ENCODE results near the gene IGFLR1.

The IGFLR1 gene

DNA sequence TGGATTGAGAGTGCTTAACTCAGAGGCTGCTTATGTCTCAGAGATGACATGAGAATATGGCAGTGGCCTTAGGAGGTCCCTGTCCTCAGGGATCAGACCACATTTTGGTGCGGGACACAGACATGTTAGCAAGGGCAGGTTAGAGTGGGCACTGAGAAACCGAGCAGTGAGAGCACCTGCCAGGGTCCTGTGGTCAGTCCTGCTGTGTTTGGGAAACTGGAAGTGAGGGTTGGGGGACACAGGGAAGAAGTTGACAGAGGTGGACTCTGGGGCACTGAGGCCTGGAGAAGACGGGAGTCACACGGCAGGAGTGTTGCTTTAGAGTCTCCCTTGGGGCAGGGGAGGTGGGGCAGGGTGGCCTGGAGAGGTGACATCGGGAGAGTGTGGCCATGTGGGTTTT, 7.4 kb downstream of the IGFLR1 start:
- Histone ChIP-seq H3K4me1 (peaks cover 20 to 47% (median 31%) of the 10 kb centered on the region in 10 experiments), H3K9ac (peak overlapping the region in 3 of 11 experiments; percentile 13 to 27 (median 27); a peak in 3 of 22 replicates), H3K27ac (no peak overlapping the region), H3K4me2 (no peak overlapping the region), H3K4me3 (no peak overlapping the region), H3K27me3 (no peaks in the 10 kb centered on the region), H3K36me3 (peaks cover 87 to 98% (median 97%) of the 10 kb centered on the region in 11 experiments), H3K9me3 (replicated peaks in 1 of 11) (no peaks in the 10 kb centered on the region), H4K20me1 (peaks cover 52 to 98% (median 94%) of the 10 kb centered on the region in 11 experiments)
- no peak for TF ChIP-seq Cebpa-rat (IDR thresholded peaks at IDR 0.05)

DNA sequence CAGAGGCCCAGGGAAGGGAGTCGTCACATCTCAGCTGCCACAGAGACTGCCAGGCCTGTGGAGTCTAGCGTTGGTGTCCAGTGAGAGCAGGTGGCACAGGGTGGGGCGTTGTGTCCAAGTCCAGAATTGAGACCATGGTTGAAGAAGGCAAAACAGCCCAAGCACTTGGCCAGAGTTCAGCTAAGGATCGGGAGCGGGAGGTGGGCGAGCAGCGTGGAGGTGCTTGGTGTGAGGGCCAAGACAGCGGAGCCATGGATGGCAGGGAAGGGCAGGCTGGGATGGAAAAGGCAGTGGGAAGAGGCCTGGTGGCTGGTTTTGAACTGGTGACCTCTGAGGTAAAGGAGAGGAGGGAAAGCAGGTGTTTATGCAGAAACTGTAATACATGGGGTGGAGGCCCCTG, 8.0 kb downstream of the IGFLR1 start:
- H3K9ac ChIP-seq, result peak overlapping the region in 6 of 11 experiments; percentile 4 to 33 (median 26); a peak in 6 of 22 replicates
- no peaks in the 10 kb centered on the region for H3K9me3 ChIP-seq (replicated peaks in 1 of 11)
- H3K4me2 ChIP-seq, result no peak overlapping the region
- H3K4me3 ChIP-seq, result no peak overlapping the region
- peaks cover 14 to 41% (median 25%) of the 10 kb centered on the region in 10 experiments for H3K4me1 ChIP-seq
- H4K20me1 ChIP-seq, result peaks cover 52 to 98% (median 94%) of the 10 kb centered on the region in 11 experiments
- no peak overlapping the region for H3K27ac ChIP-seq
- no peaks in the 10 kb centered on the region for H3K27me3 ChIP-seq
- peaks cover 93 to 99% (median 98%) of the 10 kb centered on the region in 11 experiments for H3K36me3 ChIP-seq
- TF ChIP-seq Cebpa-rat (IDR thresholded peaks at IDR 0.05), result no peak

DNA sequence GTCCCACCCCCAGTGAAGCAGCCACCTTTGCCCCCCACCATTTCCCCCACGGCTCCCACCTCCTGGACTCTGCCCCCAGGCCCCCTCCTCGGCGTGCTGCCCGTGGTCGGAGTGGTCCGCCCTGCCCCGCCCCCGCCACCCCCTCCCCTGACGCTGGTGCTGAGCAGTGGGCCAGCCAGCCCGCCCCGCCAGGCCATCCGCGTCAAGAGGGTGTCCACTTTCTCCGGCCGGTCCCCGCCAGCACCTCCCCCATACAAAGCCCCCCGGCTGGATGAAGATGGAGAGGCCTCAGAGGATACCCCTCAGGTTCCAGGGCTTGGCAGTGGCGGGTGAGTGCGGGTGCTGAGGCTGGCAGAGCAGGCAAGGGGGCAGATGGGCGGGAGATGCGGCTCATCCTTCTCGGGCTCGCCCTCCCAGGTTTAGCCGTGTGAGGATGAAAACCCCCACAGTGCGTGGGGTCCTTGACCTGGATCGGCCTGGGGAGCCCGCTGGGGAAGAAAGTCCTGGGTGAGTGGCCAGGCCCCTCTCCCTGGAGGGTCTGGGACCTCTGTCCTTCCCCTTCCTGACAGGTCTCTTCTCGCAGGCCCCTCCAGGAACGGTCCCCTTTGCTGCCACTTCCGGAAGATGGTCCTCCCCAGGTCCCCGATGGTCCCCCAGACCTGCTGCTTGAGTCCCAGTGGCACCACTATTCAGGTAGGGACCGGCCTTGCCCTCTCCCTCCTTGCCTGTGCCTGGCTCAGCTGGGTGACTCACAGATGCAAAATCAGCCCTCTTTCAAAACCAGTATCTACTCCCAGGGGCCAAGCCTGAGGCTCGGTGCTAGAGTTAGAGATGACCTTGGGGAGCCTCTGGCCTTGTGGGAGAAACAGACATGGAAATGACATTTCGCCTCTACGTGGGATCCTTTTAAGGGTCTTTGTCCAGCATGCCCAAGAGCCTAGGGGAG, 8.8 kb downstream of the IGFLR1 start:
- Histone ChIP-seq H3K4me2 (no peak overlapping the region), H3K9me3 (replicated peaks in 1 of 11) (no peaks in the 10 kb centered on the region), H3K9ac (peak overlapping the region in 7 of 11 experiments; percentile 4 to 33 (median 22); a peak in 6 of 22 replicates), H3K4me3 (no peak overlapping the region), H3K27ac (peak overlapping the region in 2 of 11 experiments; percentile 1 to 20; a peak in 1 of 22 replicates), H4K20me1 (peaks cover 48 to 98% (median 94%) of the 10 kb centered on the region in 11 experiments), H3K27me3 (no peaks in the 10 kb centered on the region), H3K36me3 (peaks cover 96 to 99% (median 98%) of the 10 kb centered on the region in 11 experiments), H3K4me1 (peaks cover 9 to 35% (median 22%) of the 10 kb centered on the region in 10 experiments; a peak in 18 of 20 replicates)
- TF ChIP-seq Cebpa-rat (IDR thresholded peaks at IDR 0.05), result no peak

DNA sequence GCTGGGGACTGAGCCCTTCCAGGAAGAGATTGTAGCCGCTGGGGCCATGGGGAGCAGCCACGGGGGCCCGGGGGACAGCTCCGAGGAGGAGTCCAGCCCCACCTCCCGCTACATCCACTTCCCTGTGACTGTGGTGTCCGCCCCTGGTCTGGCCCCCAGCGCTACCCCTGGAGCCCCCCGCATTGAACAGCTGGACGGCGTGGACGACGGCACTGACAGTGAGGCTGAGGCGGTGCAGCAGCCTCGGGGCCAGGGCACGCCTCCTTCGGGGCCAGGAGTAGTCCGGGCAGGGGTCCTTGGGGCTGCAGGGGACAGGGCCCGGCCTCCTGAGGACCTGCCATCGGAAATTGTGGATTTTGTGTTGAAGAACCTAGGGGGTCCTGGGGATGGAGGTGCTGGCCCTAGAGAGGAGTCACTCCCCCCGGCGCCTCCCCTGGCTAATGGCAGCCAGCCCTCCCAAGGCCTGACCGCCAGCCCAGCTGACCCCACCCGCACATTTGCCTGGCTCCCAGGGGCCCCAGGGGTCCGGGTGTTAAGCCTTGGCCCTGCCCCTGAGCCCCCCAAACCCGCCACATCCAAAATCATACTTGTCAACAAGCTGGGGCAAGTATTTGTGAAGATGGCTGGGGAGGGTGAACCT, 9.6 kb downstream of the IGFLR1 start:
- Histone ChIP-seq H3K36me3 (peaks cover 96 to 99% (median 98%) of the 10 kb centered on the region in 11 experiments), H3K27me3 (no peaks in the 10 kb centered on the region), H3K4me1 (peaks cover 9 to 28% (median 22%) of the 10 kb centered on the region in 10 experiments; a peak in 18 of 20 replicates), H3K9me3 (replicated peaks in 1 of 11) (no peaks in the 10 kb centered on the region), H3K4me3 (no peak overlapping the region), H3K4me2 (no peak overlapping the region), H4K20me1 (peaks cover 44 to 98% (median 94%) of the 10 kb centered on the region in 11 experiments; a peak in 21 of 22 replicates), H3K9ac (no peak overlapping the region), H3K27ac (no peak overlapping the region)
- TF ChIP-seq Cebpa-rat (IDR thresholded peaks at IDR 0.05), result no peak

DNA sequence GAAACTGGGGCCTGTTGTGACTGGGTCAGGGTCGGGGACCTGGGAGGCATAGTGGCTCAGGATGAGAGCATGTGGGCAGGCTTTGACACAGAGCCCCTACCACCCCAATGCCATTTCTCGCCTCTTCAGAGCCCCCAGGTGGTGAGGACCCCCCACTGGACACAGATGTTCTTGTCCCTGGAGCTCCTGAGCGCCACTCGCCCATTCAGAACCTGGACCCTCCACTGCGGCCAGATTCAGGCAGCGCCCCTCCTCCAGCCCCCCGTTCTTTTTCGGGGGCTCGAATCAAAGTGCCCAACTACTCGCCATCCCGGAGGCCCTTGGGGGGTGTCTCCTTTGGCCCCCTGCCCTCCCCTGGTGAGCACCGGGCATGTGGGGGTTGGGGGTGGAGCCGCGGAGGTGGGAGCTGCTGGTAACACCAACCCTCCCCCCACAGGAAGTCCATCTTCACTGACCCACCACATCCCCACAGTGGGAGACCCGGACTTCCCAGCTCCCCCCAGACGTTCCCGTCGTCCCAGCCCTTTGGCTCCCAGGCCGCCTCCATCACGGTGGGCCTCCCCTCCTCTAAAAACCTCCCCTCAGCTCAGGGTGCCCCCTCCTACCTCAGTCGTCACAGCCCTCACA, 10.4 kb downstream of the IGFLR1 start:
- H3K4me2 ChIP-seq, result no peak overlapping the region
- H3K9ac ChIP-seq, result no peak overlapping the region
- TF ChIP-seq Cebpa-rat (IDR thresholded peaks at IDR 0.05), result no peak
- no peak overlapping the region for H3K4me3 ChIP-seq
- H3K27ac ChIP-seq, result no peak overlapping the region
- peaks cover 96 to 99% (median 98%) of the 10 kb centered on the region in 11 experiments for H3K36me3 ChIP-seq
- no peaks in the 10 kb centered on the region for H3K9me3 ChIP-seq (replicated peaks in 1 of 11)
- H3K4me1 ChIP-seq, result peaks cover 7 to 22% (median 15%) of the 10 kb centered on the region in 10 experiments; a peak in 18 of 20 replicates
- no peaks in the 10 kb centered on the region for H3K27me3 ChIP-seq
- H4K20me1 ChIP-seq, result peaks cover 43 to 98% (median 94%) of the 10 kb centered on the region in 11 experiments; a peak in 21 of 22 replicates

DNA sequence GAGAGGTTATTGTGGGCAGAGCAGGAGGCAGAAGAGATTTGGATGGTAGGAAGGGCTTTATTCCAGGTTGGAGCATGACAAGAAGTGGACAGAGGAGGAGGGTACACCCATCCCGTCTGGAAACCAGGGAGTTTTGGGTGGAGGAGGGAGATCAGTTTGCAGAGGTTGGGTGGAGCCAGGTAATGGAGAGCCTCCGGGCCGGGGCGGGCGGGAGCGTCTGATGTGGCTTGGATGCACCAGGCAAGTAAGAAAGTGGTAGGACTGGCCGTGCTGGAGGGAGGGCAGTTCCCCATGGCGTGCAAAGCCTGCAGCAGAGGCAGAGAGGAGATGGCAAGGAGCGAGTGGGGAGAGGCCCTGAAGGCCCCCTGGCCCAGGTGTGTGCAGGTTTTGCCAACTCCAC, 10.9 kb downstream of the IGFLR1 start:
- Histone ChIP-seq H3K9ac (no peak overlapping the region), H3K27ac (no peak overlapping the region), H3K4me2 (no peak overlapping the region), H3K4me3 (no peak overlapping the region), H3K9me3 (replicated peaks in 1 of 11) (no peaks in the 10 kb centered on the region), H4K20me1 (peaks cover 39 to 98% (median 92%) of the 10 kb centered on the region in 11 experiments; a peak in 21 of 22 replicates), H3K4me1 (peaks cover 1 to 16% (median 10%) of the 10 kb centered on the region in 10 experiments; a peak in 18 of 20 replicates), H3K36me3 (peaks cover 96 to 99% (median 98%) of the 10 kb centered on the region in 11 experiments), H3K27me3 (no peaks in the 10 kb centered on the region)
- no peak for TF ChIP-seq Cebpa-rat (IDR thresholded peaks at IDR 0.05)

DNA sequence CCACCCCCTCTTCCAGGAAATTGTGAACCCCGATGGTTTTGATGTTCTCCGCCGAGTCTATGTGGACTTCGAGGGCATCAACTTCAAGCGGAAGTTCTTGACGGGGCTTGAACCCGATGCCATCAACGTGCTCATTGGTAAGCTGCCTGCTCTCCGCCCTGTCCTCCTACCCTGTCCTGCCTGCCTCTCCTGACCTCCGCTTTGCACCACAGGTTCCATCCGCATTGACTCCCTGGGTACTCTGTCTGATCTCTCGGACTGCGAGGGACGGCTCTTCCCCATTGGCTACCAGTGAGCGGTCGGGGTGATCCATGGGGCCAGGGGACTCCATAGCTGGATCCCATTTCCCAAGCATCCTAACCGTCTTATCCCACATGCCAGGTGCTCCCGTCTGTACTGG, 11.9 kb downstream of the IGFLR1 start:
- H3K4me1 ChIP-seq, result peaks cover 0 to 8% (median under 1%) of the 10 kb centered on the region in 10 experiments; a peak in 6 of 20 replicates
- H3K4me3 ChIP-seq, result no peak overlapping the region
- H4K20me1 ChIP-seq, result peaks cover 34 to 98% (median 92%) of the 10 kb centered on the region in 11 experiments; a peak in 21 of 22 replicates
- no peak overlapping the region; a peak in 1 of 22 replicates for H3K27ac ChIP-seq
- no peaks in the 10 kb centered on the region for H3K9me3 ChIP-seq (replicated peaks in 1 of 11)
- H3K9ac ChIP-seq, result no peak overlapping the region
- TF ChIP-seq Cebpa-rat (IDR thresholded peaks at IDR 0.05), result no peak
- H3K27me3 ChIP-seq, result no peaks in the 10 kb centered on the region
- H3K36me3 ChIP-seq, result peaks cover 97 to 99% (median 98%) of the 10 kb centered on the region in 11 experiments
- H3K4me2 ChIP-seq, result no peak overlapping the region

DNA sequence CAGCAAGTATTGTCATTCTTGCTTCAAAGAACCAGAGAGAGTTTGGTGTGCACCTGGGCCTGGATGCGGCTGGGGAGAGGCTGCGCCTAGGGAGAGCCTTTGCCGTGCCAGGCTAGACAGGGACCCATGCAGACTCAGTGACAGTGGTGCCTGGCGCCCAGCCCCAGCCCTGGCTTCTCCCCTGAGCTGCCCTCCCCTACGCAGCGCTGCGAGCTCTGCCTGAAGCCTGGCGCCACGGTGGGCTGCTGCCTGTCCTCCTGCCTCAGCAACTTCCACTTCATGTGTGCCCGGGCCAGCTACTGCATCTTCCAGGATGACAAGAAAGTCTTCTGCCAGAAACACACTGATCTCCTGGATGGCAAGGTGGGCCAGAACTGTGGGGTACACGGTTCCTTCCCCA, 12.5 kb downstream of the IGFLR1 start:
- H3K4me1 ChIP-seq, result peaks cover 0 to 7% (median 0%) of the 10 kb centered on the region in 10 experiments; a peak in 2 of 20 replicates
- no peak for TF ChIP-seq Cebpa-rat (IDR thresholded peaks at IDR 0.05)
- no peak overlapping the region; a peak in 1 of 22 replicates for H3K27ac ChIP-seq
- H4K20me1 ChIP-seq, result peaks cover 29 to 98% (median 91%) of the 10 kb centered on the region in 11 experiments; a peak in 21 of 22 replicates
- no peaks in the 10 kb centered on the region for H3K27me3 ChIP-seq
- no peak overlapping the region for H3K4me2 ChIP-seq
- H3K9me3 ChIP-seq (replicated peaks in 1 of 11), result no peaks in the 10 kb centered on the region
- no peak overlapping the region for H3K9ac ChIP-seq
- H3K36me3 ChIP-seq, result peaks cover 97 to 99% (median 98%) of the 10 kb centered on the region in 11 experiments
- H3K4me3 ChIP-seq, result no peak overlapping the region
